Non-pigmented ciliary epithelial cell (primary cell): ENCODE measurements around the gene ZP1.

ENCODE experiments used
- DNase-seq: peaks from one replicate; pipeline ENCODE4 v3.0.0-alpha.2; 2010; ENCODE audit warnings: low read depth

ZP1 gene

GRCh38 chr11:60859616-60860250 lies 7.6 kb upstream of the ZP1 start:
- no peak for DNase-seq

- DNase-seq = no peak
Measured at GRCh38 chr11:60860943-60861342, 6.4 kb upstream of the ZP1 start.

- DNase-seq = no peak
Measured at GRCh38 chr11:60862171-60862570, 5.2 kb upstream of the ZP1 start.

DNA sequence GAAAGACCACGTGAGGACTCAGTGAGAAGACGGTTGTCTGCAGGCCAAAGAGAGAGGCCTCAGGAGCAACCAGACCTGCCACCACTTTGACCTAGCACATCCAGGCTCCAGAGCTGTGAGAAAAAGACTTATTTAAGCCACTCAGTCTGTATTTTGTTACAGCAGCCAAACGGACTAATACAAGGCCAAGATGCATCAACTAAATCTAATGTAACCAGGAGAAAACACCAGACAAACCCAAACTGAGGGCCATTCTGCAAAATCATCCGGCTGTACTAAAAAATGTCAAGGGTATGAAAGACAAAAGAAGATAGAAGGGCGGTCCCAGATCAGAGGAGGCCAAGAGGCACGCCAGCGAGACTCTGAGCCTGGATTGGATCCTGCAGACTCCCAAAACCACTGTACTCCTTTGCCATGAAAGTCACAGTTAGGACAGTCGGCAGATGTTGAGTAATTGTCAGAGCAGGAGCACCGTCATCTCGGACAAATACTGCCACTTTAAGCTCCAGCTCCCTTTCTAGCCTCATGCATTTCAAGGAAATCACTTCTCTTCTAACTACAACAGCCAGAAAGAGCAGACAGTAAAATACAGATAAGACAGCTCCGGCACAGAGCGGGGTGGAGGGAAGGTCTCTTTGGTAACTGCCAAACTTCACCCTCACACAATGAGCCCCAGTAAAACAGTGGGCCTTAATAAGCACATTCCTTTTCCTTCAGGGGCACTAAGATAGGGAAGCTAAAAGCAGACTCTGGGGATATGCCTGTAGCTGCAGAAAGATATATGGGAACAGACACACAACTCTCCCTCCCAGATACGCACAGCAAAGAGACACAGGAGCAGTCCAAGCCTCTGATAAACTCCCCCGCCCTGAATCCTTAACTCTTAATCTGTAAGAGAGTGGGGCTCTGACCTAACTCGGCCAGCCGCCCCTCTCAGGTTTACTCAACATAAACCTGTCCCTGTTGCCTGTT lies 3.5 kb upstream of the ZP1 start:
- no peak for DNase-seq

DNA sequence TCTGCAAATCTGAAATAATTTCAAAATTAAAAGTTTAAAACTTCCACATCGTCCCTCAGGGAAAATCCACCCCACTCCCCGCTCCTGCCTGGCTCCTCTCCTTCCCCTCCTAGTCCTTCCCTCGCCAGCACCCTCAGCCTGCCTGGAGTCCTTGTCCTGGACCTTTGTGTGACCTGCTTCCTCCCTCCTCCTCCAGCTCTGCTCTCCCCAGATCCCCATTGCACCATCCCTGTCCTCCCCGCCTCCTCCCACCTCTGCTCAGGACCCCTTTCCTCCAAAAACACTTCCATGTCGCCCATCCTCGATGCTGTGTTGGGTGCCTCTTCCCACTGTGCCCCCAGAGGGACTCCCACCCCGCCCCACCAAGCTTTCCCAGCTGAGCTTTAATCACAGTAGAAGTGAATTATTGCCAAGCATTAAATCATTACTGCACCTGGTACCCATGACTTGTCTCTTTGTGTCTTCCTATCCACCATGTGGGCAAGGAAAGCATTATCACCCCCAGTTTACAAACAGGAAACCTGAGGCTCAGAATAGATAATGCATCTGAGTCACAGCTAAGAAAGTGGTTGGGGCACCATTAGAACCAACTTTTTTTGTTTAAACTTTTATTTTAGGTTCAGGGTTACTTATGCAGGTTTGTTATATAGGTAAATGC lies 2.4 kb upstream of the ZP1 start:
- no peak for DNase-seq

- DNase-seq = no peak
Measured at GRCh38 chr11:60867871-60868681, 734 bp downstream of the ZP1 start.

DNA sequence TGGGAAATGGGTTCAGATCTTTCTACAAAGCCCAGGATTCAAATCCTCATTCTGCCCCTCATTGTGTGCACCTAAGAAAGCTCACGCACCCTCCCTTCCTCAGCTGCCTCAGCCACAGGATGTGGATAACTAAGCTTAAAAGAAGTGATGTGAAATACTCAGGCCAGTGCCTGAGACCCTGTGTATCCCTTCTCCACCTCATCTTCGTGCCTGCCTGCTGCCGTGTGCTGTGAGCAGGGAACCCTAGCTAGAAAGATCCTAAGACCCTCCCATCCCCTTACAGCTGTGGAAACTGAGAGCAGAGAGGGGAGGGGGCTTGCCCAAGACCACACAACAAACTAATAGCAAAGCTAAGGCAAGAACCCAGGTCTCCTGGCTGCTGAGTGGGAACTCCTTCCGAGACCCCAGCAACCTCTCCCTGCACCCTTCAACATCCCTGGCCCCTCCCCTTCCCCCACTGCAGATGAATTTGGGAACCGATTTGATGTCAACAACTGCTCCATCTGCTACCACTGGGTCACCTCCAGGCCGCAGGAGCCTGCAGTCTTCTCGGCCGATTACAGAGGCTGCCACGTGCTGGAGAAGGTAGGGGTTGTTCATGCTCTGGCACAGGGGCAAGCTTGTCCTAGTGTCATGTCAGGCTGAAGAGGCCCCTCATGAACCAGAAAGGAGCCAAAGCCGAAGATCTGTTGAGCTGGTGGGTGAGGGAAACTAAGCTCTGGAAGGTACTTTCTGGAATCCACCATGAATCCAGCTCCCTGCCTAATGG lies 1.5 kb downstream of the ZP1 start:
- no peak for DNase-seq

DNA sequence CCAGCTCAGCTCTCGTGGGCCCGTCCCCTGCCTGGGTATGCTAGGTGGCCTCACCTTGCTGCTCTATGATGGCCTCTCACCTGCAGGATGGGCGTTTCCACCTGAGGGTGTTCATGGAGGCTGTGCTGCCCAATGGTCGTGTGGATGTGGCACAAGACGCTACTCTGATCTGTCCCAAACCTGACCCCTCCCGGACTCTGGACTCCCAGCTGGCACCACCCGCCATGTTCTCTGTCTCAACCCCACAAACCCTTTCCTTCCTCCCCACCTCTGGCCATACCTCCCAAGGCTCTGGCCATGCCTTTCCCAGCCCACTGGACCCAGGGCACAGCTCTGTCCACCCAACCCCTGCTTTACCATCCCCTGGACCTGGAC lies 2.1 kb downstream of the ZP1 start:
- DNase-seq = no peak

- no peak for DNase-seq
Measured at GRCh38 chr11:60870276-60870675, 2.9 kb downstream of the ZP1 start.

DNA sequence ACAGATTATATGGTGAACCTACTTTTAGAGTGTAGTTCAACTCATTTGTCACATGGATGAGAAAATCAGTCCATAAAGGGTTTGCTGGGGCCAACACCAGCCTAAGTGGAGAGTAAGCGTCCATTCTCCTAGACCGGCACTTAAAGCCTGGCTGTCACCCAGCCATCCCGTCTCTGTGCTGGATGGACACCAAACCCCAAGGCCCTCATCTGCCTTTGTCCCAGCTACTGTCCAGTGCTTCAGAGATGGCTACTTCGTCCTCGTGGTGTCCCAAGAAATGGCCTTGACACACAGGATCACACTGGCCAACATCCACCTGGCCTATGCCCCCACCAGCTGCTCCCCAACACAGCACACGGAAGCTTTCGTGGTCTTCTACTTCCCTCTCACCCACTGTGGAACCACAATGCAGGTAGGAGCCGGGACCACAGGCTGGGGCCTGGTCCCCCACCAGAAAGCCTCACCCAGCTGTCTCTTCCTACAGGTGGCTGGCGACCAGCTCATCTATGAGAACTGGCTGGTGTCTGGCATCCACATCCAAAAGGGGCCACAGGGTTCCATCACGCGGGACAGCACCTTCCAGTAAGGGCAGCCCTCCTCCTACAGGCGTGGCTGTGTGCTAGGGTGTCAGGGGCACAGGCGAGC lies 3.5 kb downstream of the ZP1 start:
- no peak for DNase-seq

GRCh38 chr11:60871378-60872061 lies 4.2 kb downstream of the ZP1 start:
- DNase-seq = no peak

DNA sequence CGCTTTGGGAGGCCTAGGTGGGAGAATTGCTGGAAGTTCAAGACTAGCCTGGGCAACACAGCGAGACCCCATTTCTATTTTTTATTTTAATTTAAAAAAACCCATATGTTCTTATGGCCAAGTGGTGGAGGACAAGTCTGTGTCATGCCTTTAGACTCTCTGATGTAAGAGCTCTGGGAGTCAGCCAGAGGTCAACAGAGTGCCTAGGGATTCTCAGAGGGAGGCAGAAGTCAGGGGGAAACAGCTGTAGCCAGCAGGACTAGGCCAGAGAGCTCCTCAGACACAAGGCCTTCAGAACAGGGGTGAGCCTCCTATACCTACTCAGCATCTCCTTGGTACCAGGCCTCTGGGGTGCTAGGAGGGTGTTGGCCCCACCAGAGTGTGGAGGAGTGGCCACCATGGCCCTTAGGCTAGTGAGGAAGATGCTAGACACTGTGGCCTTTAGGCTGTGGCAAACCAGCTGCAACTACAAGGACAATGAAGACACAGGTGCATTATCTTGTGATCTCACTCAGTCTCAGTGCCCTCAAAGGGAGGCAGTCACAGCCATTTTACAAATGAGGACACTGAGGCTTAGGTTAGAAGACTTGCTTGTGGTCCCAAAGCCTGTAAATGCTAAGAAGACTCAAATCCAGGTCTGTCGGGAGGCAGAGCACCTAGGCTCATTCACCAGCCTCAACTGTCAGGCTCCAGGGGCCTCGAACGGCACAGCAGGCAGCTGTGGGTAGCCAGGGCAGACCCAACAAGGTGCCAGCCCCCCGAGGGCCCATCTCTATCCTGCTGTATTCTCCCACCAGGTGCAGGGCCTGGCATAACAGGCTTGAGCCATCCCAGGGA lies 5.0 kb downstream of the ZP1 start:
- no peak for DNase-seq

- DNase-seq = peak; percentile 74
Measured at GRCh38 chr11:60872961-60873524, 5.7 kb downstream of the ZP1 start.

DNA sequence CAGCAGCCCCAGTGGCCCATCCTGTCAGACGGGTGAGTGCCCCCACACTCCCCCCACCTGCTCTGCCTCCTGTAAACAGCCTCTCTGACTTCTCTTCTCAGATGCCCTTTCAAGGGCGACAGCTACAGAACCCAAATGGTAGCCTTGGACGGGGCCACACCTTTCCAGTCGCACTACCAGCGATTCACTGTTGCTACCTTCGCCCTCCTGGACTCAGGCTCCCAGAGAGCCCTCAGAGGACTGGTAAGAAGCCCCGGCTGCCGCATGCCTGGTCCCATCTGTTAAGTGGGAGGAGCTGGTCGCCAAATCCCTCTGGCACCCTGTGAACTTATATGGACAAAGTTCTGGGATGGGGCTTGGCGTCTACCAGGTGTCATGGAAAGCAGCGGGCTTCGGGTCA lies 6.2 kb downstream of the ZP1 start:
- no peak for DNase-seq

DNA sequence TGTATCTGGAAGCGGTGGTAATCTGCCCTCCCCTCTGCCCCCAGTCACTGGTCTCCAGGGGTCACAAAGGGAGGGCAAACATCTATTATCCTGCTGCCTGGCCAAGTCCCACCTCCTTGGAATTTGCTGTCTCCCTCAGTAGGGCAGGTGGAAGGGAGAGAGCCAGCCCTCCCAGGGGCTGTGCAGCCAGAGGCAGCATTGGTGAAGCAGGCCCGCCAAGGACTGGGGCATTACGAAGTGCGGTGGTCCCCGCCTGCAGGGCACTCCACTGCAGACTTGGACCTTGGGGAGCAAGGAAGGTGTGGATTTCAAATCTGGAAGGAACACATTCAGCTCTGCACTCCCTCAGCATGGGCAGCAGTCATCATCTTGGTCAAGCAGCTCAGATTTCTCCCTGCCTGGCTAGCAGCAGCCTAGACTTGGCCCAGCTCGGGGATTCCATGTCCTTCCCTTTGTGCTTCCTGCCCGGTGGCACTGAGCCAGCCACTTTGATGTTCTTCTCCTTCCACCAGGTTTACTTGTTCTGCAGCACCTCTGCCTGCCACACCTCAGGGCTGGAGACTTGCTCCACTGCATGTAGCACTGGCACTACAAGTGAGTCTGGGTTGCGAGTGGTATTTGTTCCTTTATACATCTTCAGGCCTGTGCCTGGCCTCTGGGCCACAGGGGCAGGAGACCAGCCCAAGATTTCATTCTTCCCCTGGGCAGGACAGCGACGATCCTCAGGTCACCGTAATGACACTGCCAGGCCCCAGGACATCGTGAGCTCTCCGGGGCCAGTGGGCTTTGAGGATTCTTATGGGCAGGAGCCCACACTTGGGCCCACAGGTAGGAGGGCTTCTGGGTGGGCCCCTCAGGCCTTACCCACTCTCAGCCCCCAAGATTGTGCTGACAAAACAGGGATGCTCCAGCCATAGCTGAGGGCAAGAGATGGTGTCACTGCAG lies 7.4 kb downstream of the ZP1 start:
- no peak for DNase-seq

DNA sequence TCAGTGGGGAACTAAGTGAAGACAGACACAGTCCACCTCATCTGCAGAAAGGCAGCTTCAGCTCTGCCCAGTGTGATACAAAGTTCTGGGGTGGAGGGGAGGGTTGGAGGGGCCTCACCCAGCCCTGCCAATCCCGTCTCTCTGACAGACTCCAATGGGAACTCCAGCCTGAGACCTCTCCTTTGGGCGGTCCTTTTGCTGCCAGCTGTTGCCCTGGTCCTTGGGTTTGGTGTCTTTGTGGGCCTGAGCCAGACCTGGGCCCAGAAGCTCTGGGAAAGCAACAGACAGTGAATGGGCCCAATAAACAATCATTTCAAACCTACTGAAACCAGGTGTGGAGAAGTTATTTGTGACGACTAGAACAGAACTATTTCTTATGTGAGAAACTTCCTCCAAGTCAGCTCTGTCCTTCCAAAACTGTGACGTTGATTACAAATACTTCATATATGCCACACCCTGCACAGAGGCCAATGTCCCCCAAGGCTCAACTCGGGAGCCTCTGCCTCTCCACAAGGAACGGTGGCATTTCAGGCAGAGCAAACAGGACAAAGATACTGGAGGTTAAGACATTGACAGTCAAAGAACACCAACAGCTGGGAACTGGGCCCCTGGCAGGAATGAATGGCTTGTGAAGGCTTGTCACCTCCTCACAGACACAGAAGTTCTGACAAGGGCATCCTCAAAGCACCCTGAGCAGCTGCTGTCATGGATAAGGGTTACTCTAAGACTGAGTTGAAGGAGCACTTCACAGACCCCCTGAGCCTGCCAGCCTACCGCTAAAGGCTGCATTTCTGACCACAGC lies 8.2 kb downstream of the ZP1 start:
- no peak for DNase-seq

DNA sequence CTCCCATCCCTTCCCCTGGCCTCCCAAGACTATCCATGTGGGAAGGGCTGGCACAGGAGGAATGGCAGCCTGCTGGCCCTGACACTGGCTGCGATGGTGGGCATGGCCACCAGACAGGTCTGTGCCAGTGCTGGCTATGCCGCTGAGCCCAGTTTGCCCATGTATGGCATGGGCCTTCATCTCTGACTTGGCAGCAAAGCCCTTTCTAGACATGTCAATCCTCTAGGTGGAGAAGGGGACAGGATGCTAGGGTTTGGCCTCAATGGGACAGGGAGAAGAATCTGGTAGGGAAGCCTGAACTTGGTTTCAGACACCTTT lies 8.8 kb downstream of the ZP1 start:
- no peak for DNase-seq
